Right forelimb (tissue), 1 donor: ENCODE results near the gene BEST2.
A peak's percentile ranks its signal among the peaks of the same experiment; 100 is the strongest.

Experiments used
- DNase-seq: peaks from one replicate; pipeline ENCODE4 v3.0.0-alpha.2; 2018

Gene BEST2

DNA sequence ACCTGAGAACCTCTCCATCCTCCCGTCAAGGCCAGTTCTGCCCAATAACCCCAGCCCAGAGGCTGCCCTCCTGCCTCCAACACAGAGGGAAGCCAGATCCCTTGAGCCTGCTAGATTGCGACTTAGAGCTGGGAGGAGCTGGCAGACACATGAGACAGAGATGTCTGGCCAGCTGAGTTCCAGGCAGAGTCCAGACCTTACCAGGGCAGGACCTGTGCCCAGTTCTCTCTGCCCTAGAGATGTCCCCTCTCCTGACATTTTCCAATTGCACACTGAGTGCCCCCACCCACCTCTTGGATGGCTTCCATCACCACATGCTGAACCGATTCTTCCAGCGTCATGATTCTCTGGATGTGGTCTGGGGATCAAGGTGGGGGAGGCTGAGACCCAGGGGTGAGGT, 20.7 kb downstream of the BEST2 start:
- DNase-seq = no peak

DNA sequence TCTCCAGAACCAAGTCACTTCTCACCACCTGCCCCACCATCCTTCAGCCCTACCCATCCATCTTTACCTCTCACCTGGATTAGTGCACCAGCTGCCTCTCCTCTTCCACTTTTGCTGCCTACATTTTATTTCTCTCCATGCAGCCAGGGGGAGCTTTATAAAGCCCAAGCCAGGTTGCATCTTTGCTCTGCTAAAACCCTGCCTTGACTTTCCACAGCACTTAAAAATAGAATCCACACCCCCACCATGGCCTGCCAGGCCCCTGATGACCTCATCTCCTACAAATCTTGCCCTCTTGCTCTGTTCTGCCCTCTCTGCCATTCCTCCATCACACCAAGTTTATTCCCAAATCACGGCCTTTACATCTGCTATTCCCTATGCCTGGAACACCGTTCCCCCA, 22.0 kb downstream of the BEST2 start:
- DNase-seq = no peak

DNA sequence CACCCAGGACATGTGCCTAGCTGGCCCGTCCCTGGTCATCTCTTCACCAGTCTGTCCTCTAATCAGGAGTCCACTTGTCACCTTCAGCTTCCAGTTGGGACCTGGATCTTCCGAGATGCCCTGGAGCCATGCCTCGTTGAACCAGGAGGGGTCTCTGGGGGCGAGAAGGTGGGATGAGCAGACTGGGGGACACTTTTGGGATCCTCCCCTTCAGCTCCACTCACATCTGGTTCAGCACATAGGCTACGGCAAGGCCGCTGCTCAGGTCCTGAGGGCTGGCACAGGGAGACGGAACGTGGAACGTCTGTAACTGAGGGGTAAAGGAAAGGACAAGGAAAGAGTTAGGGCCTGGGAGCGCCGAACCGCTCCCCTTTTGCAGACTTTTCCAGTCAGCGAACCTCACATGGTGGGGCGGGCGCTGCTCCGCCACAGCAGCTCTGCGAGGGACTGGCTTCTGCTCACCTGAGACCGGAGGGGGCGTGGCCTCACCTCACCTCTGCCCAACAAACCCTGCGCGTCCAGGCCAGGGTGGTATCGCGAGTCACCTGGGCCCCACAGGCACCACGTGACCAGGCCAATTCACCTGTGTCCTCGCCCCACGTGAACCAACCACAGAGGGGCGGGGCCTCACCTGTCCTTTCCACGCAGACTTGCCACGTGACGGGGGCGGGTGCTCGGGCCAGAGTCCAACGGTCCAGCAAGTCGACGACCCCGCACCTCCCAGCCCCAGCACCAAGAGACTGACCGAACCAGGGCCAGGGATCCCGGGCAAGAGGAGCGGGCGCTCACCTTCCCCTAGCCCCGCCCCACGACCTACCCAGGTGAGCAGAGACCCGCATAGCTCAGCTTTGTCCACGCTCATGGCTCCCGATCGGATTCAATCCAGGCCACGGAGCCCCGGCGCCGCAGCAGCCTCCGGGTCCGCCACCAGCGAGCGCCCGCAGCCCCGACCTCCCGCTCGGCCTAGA, 23.3 kb downstream of the BEST2 start, which contains the start of gene HOOK2:
HOOK2 (minus strand) TSS at position 965 of the 968 bp plus-strand sequence; CDS start at position 862, 103 bp downstream.
- no peak for DNase-seq

DNA sequence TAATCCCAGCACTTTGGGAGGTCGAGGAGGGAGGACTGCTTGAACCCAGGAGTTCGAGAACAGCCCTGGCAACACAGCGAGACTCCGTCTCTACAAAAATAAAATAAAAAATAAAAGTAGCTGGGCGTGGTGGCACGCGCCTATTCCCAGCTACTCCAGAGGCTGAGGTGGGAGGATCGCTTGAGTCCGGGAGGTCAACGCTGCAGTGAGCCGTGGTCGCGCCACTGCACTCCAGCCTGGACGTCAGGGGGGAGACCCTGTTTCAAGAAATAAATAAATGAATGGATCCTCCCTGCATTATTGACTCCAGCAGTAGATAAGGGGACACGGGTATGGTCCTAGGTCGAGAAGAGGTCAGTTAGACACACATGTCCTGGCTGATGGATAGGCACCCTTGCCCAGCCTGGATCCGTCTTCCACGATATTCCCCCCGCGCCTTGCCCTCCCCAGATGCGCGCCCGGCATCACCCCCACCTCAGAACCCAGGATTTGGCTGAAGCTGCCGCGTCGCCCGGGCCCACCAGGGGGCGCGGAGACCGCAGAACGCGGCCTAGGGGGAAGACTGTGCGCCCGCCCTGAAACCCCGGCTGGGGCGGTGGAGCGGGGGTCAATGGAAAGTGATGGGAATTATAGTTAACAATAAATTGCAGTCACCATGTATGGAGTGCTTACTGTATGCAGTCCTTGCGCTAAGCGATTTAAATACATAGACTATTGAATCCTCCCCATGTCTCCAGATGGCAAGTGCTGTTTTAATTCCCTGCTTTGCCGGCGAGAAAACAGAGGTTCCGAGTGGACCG, 25.8 kb downstream of the BEST2 start:
- DNase-seq = peak; percentile 91

DNA sequence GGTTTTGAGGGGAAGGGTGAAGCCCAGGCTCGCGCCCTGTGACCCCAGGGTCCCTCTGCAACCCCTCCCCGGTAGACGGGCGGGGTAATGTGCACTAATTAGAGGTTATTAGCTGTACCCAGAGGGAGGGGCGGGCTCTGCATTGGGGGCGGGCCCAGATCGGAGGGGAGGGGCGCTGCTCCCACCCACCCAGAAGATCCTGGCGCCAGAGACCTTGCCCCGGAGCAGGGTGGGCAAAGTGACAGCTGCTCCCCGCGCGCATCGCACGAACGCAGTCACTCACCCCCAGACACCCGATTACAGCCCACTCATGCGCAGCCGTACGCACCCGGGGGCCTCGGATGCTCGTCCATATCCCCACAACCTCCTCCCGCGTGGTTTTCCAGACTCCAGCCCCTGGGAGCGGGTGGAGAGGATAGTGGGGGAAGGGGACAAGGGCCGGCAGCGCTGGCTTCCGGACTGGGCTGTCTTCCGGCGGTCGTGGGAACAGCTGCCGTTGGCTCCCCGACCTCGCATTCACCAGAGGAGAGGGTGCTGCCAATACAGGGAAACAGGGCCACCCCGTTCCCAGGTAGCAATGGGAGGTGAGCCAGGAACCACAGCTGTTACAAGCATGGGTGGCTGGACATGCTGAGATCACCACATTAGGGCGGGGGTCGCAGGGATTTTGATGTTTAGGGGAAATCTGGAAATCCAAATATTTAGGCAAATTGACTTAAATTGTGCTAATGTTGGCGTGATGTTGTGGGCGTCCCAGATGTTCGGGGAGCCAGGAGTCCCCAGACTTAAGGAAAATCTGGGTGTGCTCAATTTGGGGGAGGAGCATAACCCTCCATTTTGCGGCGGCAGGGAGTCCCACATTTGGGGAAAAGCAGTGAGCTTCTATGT, 26.7 kb downstream of the BEST2 start:
- peak; percentile 87 for DNase-seq

DNA sequence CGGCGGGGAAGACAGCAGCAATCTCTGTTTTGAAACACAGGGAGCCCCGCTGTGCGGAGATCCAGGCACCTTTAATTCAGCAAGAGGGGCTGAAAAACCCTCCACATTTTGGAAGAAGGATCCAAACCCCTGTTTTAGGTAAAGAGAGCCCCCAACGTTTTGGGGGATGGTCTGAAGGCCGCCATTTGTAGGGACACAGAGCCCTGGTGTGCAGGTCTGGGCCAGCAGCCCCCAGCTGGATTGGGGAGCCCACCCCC, 27.2 kb downstream of the BEST2 start:
- no peak for DNase-seq

DNA sequence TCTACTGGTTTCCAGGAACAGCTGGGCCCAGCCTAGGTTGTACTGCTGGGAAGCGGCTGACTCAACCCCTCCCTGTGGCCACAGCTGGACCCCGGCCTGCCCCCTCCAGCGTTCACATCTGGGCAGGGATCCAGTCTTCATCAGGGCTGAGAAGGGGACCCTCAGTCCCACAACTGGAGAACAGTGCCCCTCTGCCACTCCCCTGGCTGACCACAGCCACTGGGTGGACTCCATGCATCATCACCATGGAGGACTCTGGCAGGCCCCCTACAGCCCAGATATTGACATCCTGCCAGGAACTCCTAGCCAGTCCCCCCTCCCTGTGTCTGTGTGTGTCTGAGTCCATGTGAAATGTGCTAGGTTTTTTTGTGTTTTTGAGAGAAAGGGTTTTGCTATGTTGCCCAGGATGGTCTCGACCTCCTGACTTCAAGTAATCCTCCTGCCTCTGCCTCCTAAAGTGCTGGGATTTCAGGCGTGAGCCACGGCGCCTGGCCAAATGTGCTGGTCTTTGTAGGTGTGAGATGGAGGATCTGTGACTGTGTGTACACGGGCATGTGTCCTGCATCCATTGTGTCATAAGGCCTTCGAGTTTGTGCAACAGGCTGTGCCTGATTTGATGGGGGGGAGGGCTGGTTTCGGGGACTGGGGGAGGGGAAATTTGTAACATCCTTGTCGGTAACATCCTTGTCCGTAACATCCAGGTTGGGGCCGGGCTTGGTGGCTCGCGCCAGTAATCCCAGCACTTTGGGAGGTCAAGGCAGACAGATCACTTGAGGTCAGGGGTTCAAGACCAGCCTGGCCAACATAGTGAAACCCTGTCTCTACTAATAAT, 27.8 kb downstream of the BEST2 start:
- DNase-seq = peak; percentile 89

DNA sequence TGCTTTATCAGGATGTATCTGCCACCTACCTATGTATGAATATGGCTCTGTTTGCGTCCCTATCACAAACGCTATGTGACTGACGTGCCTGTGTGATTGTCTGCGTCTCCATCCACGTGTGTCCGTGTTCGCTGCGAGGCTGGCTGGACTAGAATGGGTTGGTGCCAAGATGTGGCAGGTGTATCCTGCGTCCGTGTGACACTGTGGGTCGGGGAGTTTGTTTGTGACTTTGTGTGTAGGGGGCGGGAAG, 30.5 kb downstream of the BEST2 start:
- DNase-seq = no peak

DNA sequence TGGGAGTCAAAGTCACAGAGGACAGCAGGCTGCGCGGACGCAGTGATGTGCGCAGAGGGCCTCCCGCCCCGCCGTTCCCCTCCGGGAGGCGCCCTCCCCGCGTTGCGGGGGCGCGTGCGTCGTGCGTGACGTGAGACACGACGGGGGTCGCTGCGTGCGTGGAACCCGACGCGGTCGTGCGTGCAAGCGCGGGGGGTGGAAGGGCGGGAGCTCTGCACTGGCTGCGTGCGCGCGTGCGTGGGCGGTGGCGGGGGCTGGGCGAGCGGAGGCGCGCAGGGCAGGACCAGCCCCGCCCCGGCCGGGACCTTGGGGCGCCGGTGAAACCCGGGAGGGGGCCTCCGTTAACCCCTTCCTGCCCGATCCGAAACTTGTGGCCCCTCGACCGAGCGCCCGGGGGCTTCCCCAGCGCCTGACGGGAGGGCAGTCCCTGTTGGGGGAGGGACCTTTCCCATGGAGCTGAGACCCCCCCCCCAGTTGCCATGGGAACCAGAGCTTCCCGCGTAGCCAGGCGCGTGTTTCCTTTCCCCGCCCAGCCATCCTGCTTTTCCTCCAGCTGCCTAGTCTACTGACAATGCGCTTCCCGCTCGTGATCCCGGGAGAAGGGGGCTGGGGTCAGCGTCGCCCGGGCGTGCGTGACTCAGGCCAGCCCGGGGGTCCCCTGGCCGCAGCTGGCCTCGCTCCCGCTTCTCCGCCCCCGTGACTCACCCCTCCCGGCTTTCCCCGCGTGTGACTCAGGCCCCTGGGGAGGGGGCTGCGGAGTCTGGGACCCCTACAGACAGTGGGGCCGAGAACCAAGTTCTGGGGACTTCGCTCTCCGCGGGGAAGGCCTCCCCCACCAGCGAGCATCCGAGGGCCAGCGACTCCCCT, 31.1 kb downstream of the BEST2 start:
- peak; percentile 92 for DNase-seq

DNA sequence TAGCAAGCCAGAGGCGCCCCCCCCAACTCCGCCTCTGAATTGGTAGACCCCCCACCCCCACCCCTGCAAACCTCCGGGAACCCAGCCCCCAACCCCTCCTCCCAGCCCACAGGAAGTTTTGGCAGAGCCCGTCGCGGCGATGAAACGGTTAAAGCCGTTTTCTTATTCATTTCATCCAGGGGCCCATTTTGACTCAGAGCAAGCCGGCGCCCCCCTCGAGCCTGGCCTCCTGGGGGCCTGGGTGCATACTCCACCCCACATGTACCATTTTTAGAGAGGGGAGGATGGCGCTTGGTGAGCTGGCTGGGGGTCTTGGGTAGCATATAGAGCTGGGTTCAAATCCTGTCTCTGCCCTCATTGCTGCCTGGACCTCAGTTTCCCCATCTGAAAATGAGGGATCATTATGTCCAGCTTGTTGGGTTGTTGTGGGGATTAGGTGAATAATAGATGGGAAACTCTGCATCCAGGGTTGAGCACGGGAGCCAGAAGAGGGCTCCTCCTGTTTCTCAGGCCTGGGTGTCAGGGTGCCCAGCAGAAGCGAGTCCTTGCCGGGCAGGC, 31.8 kb downstream of the BEST2 start:
- DNase-seq = no peak

DNA sequence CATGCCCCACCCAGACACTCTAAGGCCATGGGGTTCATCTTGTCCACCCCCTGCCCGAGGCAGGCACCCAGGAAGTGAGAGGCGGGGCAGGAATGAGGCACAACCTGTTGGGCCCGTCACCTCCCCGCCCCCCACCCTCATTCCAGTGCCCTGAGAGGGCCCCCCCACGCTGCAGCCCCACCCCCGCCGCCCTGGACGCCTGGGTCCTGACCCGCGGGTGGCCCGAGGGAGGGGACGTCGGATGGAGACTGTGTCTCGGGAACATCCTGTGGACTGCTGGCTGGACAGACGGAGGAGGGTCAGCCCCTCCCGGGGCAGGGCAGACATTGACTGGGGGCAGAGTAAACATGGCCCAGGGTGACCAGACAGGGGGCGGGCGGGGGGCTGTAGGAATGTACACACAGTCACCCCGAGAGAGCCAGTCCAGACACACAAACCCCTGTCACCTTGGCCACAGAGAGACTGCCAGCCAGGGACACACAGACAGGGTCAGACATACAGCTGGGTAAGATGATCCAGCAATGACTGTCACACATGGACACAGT, 32.3 kb downstream of the BEST2 start:
- DNase-seq = no peak

DNA sequence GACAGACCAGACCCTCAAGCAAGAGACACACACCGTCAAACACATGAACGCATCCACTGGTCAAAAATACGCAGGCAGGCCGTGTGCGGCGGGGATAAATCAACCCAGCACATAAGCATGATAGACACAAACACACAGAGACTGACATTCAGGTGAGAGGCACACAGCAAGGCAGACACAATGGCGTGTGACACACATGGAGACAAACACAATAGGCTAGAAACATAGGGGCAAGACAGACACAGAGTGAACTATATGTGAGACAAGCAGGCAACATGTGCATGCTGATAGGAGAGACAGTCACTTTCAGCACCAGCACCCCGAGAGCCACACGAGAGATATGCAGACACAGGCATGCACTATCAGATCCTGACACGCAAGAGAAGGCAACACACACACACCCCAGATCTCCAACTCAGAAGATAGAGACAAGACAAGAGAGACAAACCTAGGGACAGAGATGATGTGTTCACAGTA, 32.8 kb downstream of the BEST2 start:
- no peak for DNase-seq

DNA sequence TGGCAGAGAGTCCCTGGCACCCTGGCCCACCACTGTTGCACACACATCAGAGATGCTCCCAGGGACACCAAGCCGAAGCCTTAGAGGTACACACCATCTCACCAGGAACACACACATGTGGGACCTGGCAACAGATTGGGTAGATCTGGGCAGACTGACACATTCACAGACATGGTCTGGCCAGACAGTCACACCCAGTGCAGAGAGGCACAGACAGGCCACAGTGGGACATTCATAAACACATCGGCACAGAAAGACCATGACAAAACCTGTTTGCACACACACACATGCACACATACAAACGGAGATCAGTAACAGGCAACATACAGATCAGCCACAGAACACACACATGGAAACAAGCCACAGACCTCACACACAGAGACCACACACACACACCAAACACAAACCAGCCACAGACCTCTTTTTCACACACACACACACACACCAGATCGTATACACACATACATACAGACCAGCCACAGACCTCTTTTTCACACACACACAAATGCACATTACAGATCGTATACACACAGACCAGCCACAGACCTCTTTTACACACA, 33.4 kb downstream of the BEST2 start:
- DNase-seq = no peak

DNA sequence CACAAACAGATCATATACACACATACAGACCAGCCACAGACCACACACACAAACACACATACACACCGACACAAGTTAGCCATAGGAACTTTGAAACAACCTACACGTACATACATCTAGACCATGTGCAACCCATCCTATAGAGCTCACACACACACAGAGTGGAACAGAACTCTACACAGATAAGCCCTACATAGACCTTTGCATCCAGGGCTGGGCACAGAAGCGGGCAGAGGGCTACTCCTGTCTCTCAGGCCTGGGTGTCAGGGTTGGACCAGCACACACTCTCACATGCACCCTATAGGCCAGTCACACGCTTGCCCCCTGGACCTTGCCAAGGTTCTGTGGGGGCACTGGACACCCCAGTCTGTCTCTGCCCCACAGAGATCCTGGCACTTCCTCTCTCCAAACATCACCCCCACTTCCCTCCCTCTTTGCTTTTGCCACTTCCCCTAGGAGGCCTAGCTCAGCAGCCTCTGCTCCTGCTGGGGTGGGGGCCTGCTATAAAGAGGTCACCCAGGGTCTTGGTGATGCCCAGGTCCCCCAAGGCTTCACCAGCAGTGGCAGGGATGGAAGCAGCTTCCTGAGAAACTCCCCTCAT, 33.9 kb downstream of the BEST2 start:
- no peak for DNase-seq

DNA sequence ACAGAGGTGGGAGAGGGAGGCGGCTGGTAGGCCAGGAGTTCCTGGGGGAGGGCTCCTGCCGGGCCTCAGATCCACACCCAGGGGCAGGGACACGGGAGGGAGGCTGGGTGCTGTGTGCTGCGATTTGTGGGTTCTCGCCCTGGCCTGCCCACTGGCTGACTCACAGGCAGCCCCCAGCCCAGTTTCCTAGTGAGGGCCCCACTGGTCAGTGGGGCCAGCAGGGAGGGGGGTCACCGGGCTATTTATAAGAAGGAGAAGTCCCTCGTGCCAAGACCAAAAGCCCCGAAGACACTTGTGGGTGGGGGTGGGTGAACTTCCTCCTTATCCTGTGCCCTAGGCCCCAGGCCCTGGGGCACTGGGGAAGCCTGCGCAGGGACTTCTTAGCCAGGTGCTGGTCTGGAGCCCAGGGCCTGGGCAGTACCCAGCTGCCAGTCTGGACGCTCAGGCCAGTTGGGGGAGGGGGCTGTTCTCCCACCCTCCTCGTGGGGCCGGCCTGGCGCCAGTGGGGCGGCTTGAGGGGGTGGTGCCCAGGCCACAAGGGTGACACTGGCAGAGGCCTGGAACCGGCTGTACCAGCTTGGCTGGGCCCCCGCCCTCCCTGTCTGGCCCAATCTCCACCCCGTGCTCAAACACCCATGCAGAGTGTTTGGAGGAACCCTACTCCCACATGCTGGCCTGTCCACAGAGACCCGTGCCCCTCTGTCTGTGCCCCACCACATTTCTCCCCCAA, 34.7 kb downstream of the BEST2 start:
- DNase-seq = no peak

DNA sequence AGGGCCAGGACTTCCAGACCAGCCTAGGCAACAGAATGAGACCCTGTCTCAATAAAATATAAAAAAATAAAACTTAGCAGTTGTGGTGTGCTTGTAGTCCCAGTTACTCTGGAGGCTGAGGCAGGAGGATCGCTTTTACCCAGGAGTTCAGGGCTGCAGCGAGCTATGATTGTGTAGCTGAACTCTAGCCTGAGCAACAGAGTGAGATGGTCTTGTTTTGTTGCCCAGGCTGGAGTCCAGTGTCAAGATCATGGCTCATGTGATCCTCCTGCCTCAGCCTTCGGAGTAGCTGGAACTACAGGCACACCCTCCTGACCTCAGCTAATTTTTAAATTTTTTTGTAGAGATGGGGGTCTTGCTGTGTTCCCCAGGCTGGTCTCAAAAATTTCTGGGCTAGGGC, 35.4 kb downstream of the BEST2 start:
- no peak for DNase-seq

DNA sequence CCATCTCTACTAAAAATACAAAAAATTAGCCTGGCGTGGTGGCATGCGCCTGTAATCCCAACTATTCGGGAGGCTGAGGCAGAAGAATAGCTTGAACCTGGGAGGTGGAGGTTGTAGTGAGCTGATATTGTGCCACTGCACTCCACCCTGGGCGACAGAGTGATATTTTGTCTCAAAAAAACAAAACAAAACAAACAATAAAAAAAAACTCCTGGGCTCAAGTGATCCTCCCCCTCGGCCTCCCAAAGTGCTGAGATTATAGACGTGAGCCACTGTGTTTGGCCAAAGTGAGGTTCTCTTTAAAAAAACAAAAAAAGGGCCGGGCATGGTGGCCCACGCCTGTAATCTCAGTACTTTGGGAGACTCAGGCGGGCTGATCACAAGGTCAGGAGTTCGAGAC, 35.9 kb downstream of the BEST2 start:
- no peak for DNase-seq

DNA sequence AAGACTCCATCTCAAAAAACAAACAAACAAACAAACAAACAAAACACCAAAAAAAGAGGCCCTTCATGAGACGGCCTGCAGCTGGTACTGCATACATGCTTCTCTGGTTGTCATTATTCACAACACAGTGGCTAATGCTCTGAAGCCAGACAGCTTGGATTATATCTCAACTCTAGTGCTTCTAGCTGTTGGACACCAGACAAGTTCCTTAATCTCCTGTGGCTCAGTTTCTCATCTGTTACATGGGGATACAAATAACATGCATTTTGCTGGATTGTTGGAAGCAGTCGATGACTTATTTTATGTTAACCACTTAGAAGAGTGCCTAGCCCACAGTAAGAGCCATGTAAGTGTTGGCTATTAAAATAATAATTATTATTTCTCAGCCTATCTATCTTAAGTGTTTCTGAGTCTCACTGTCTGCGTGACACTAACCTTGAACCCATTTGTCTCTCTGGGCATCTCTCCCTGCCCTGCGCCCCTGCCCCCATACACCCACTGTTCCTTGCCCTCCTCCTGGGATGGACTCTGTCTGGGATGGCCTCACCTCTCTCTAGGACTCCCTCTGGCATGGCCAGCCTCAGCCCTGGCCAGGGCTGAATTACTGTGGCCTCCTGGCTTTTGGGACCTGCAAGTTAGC, 36.6 kb downstream of the BEST2 start:
- no peak for DNase-seq

DNA sequence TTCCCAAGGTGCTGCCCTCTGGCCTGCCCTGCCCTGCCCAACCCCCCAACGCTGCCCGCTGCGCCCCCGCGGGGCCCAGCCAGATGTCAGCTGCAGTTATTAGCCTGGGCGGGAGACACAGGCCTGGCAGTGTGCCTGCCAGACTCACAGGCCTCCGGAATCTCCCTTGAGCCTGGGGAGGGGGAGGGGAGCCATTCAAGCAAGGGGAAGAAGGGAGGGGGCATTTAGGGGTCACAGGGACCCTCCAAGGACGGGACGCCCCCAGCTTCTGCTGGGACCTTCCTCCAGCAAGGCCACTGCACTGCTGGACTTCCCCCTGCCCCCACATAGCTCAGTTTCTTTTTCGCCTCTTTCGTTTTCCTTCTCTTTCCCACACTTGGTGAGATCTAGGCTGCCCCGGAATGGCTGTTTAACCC, 37.1 kb downstream of the BEST2 start:
- peak; percentile 85 for DNase-seq
